ENCODE measurements around the gene TMEM131. TPM values are rescaled to one million over a fixed set of nuclear protein-coding genes. Genes with fewer than 3 reads are reported as not detected.

The TMEM131 gene
- total RNA-seq: 11.0 and 14.0 TPM in 2 replicates

GRCh38 chr2:97995734-97996624 is at the start of gene TMEM131:
TSS of gene TMEM131 (minus strand) at chr2:97995948. CDS start at chr2:97995662, 286 bp downstream.

GRCh38 chr2:97713296-97714083 is 282.3 kb downstream of the TMEM131 start, which contains the start of gene ZAP70:
TSS of gene ZAP70 (plus strand) at chr2:97713576. CDS start at chr2:97724037, 10,461 bp downstream.

Other genes starting within 250 kb of the TMEM131 start
- gene VWA3B, start 91.2 kb upstream of the TMEM131 start, total RNA-seq: not detected in 2 replicates

All from epithelial cell of umbilical artery (primary cell).